Activated CD8-positive, alpha-beta T cell treated with anti-CD3 and anti-CD28 coated beads for 36 hours (primary cell): ENCODE measurements around the gene CYP2A7. TPM values are rescaled to one million over a fixed set of nuclear protein-coding genes. Genes with fewer than 3 reads are reported as not detected.
"Not testable (repeated sequence)": the region's sequence is repeated elsewhere in the genome, so short reads cannot be mapped to it uniquely, and the experiment has no call there.

Experiments used
- ATAC-seq: fragments of 200-7000 bp; cut with Tn5 transposase; one replicate; pipeline ENCODE4 v1.10.0; 2021; ENCODE audit warnings: mild to moderate bottlenecking, moderate library complexity
- CTCF ChIA-PET: fragments of 350-600 bp; sonication (Branson Sonifier 250); formaldehyde crosslinking; loops from one replicate; lab custom pipeline; 2021; ENCODE audit warnings: antibody characterized with exemption; lab: Charles Lee
- POLR2A ChIA-PET: fragments of 350-600 bp; sonication (Branson Sonifier 250); formaldehyde crosslinking; loops from one replicate; lab custom pipeline; 2021; ENCODE audit warnings: antibody characterized with exemption; lab: Charles Lee
- DNase-seq: peaks from one replicate; pipeline ENCODE4 v3.0.0-alpha.2; 2020
- H3K27ac Mint-ChIP-seq: one replicate; pipeline ENCODE4 v1.8.0; 2021; ENCODE audit warnings: mild to moderate bottlenecking, mixed read lengths
- H3K27me3 Mint-ChIP-seq: one replicate; pipeline ENCODE4 v1.8.0; 2021; ENCODE audit warnings: mixed read lengths
- H3K36me3 Mint-ChIP-seq: one replicate; pipeline ENCODE4 v1.8.0; 2021; ENCODE audit warnings: low read depth, mixed read lengths
- H3K4me1 Mint-ChIP-seq: one replicate; pipeline ENCODE4 v1.8.0; 2021; ENCODE audit warnings: low read depth, mixed read lengths
- H3K4me3 Mint-ChIP-seq: one replicate; pipeline ENCODE4 v1.8.0; 2021; ENCODE audit warnings: mild to moderate bottlenecking, moderate library complexity, mixed read lengths
- H3K9me3 Mint-ChIP-seq: one replicate; pipeline ENCODE4 v1.8.0; 2021; ENCODE audit warnings: mixed read lengths
- CTCF ChIP-seq: fragments of 200-600 bp; IDR thresholded peaks from one replicate; pipeline ENCODE4 v1.8.0; 2022; ENCODE audit warnings: antibody characterized with exemption, mild to moderate bottlenecking
- intact Hi-C: fragments of 100-400 bp; cut with micrococcal nuclease; formaldehyde crosslinking; loops from one replicate; pipeline ENCODE4 v1.10.0; 2022
- total RNA-seq, 2 experiments: library from RNA; stranded (reverse); gene quantifications; one replicate each; pipeline ENCODE4 v1.2.3, GENCODE V29; 2021

The CYP2A7 gene
- total RNA-seq, 2 experiments from 2014 or later = not detected

- ChIA-PET CTCF (interaction anchor here (1.5 to 2.0 kb wide), 2 partner anchors 21 to 164 kb away, joined by 4 read pairs; no protein-coding TSS in a partner anchor), POLR2A (no interaction called here)
- peaks cover 21% of the 10 kb centered on the region for H3K4me1 Mint-ChIP-seq
- no peaks in the 10 kb centered on the region for H3K27me3 Mint-ChIP-seq
- no peak for TF ChIP-seq CTCF
- H3K9me3 Mint-ChIP-seq = no peaks in the 10 kb centered on the region
- H3K4me3 Mint-ChIP-seq = no peak overlapping the region
- intact Hi-C loops = no loop called here
- DNase-seq (no peak), ATAC-seq (no peak)
- H3K36me3 Mint-ChIP-seq = peaks cover 4% of the 10 kb centered on the region
- no peak overlapping the region for H3K27ac Mint-ChIP-seq
These were observed 54.4 kb downstream of the CYP2A7 start for GRCh38 chr19:40827386-40828247.

GRCh38 chr19:40826699-40827385, 55.2 kb downstream of the CYP2A7 start:
- POLR2A ChIA-PET, H3K27me3 Mint-ChIP-seq, H3K9me3 Mint-ChIP-seq, intact Hi-C loops, H3K4me3 Mint-ChIP-seq, H3K36me3 Mint-ChIP-seq: not testable (repeated sequence)
- ATAC-seq (peak; percentile 79), DNase-seq (peak; percentile 52)
- CTCF ChIA-PET = interaction anchor here (1.5 kb wide), 1 partner anchor 20 kb away, joined by 4 read pairs; no protein-coding TSS in a partner anchor
- Mint-ChIP-seq H3K4me1 (peaks cover 16% of the 10 kb centered on the region), H3K27ac (peak overlapping the region; percentile 13)

GRCh38 chr19:40826312-40826698, 55.7 kb downstream of the CYP2A7 start:
- POLR2A ChIA-PET, H3K9me3 Mint-ChIP-seq, H3K36me3 Mint-ChIP-seq, H3K27me3 Mint-ChIP-seq, H3K4me3 Mint-ChIP-seq, ATAC-seq, H3K27ac Mint-ChIP-seq, CTCF ChIA-PET, intact Hi-C loops, DNase-seq: not testable (repeated sequence)
- peaks cover 15% of the 10 kb centered on the region for H3K4me1 Mint-ChIP-seq

- POLR2A ChIA-PET, CTCF ChIA-PET, H3K4me3 Mint-ChIP-seq, H3K27me3 Mint-ChIP-seq, H3K27ac Mint-ChIP-seq, DNase-seq, ATAC-seq, H3K36me3 Mint-ChIP-seq, H3K9me3 Mint-ChIP-seq, intact Hi-C loops: not testable (repeated sequence)
- peaks cover 15% of the 10 kb centered on the region for H3K4me1 Mint-ChIP-seq
These were observed 56.5 kb downstream of the CYP2A7 start for GRCh38 chr19:40825460-40826095.

Other genes starting within 250 kb of the CYP2A7 start
- gene NUMBL, start 191.6 kb downstream of the CYP2A7 start, total RNA-seq = 10 to 100 TPM; 13.7 to 17.7 TPM
- gene COQ8B, start 165.3 kb downstream of the CYP2A7 start, total RNA-seq = 10 to 100 TPM; 23.2 to 24.0 TPM
- gene ITPKC, start 165.1 kb downstream of the CYP2A7 start, total RNA-seq = 1 to 10 TPM; 4.8 to 5.2 TPM
- gene ACTMAP, start 131.8 kb downstream of the CYP2A7 start, total RNA-seq = 10 to 100 TPM; 12.8 to 14.2 TPM
- 100 to 1,000 TPM; 260 to 281 TPM for gene SNRPA, start 131.0 kb downstream of the CYP2A7 start, total RNA-seq
- not detected for gene MIA, start 106.7 kb downstream of the CYP2A7 start, total RNA-seq
- gene RAB4B, start 104.0 kb downstream of the CYP2A7 start, total RNA-seq = 10 to 100 TPM; 39.7 to 42.3 TPM
- 10 to 100 TPM; 87.4 to 90.1 TPM for gene EGLN2, start 83.0 kb downstream of the CYP2A7 start, total RNA-seq
- under 1 TPM in 1 of 2 experiments, not detected in 1; 0.41 TPM for gene CYP2A6, start 31.8 kb downstream of the CYP2A7 start, total RNA-seq
- not detected for gene CYP2B6, start 109.1 kb upstream of the CYP2A7 start, total RNA-seq
- not detected for gene CYP2A13, start 206.2 kb upstream of the CYP2A7 start, total RNA-seq
- gene CYP2F1, start 232.2 kb upstream of the CYP2A7 start, total RNA-seq = not detected